Liver (tissue), 3 donors: ENCODE results near the gene GPBP1L1.

Source experiments
- ATF3 ChIP-seq: IDR thresholded peaks from 2 replicates; pipeline ENCODE4 v1.6.1; 2016; ENCODE audit warnings: antibody characterized with exemption
- CTCF ChIP-seq: fragments of 150-350 bp; IDR thresholded peaks from 2 replicates; pipeline ENCODE4 v1.5.1; 2017; ENCODE audit warnings: improper control_type of control experiment, low read depth, low read length; ENCODE audit not compliant: missing input control
- FOXA2 ChIP-seq: IDR thresholded peaks from 2 replicates; pipeline ENCODE4 v1.6.1; 2016; ENCODE audit warnings: antibody characterized with exemption
- GABPA ChIP-seq, 2 donors: IDR thresholded peaks in 1 of 2; conservative IDR thresholded peaks in 1 of 2; 2 replicates each; pipeline ENCODE4 v1.6.1; 2016; ENCODE audit warnings: antibody characterized with exemption in 2 of 2, mild to moderate bottlenecking in 1 of 2, moderate library complexity in 1 of 2
- RAD21 ChIP-seq, 2 donors: IDR thresholded peaks; 2 replicates each; pipeline ENCODE4 v1.6.1; 2016; ENCODE audit warnings: antibody characterized with exemption in 2 of 2, mild to moderate bottlenecking in 2 of 2
- TAF1 ChIP-seq: conservative IDR thresholded peaks from 2 replicates; pipeline ENCODE4 v1.6.1; 2016; ENCODE audit warnings: antibody characterized with exemption, mild to moderate bottlenecking
- YY1 ChIP-seq: IDR thresholded peaks from 2 replicates; pipeline ENCODE4 v1.6.1; 2016; ENCODE audit warnings: antibody characterized with exemption, mild to moderate bottlenecking
- donor health status: healthy.
- donor health status: healthy.

- TF ChIP-seq CTCF (no peak), YY1 (no peak), GABPA (IDR thresholded peaks at IDR 0.05 in 1 of 2, conservative IDR thresholded peaks at IDR 0.05 in 1 of 2) (no peak), FOXA2 (no peak), RAD21 (IDR thresholded peaks at IDR 0.05) (no peak), TAF1 (no peak), ATF3 (no peak)
Observed at GRCh38 chr1:45656573-45657226, 29.6 kb downstream of the GPBP1L1 start.
